Smooth muscle cell (in vitro differentiated cells): ENCODE results near the gene CEP85L. TPM values are rescaled to one million over a fixed set of nuclear protein-coding genes. Genes with fewer than 3 reads are reported as not detected.

ENCODE experiments used
- DNase-seq: peaks from one replicate; lab custom pipeline; 2025; ENCODE audit not compliant: unreplicated experiment; lab: John Stamatoyannopoulos, UW
- H2AFZ ChIP-seq: fragments of 200-600 bp; sonication (generic); 2 replicates; pipeline ENCODE4 v1.6.0; 2016; ENCODE audit warnings: antibody characterized with exemption, low read depth, mild to moderate bottlenecking
- H3F3A ChIP-seq: fragments of 200-600 bp; sonication (generic); 2 replicates; pipeline ENCODE4 v1.6.0; 2017; ENCODE audit warnings: antibody characterized with exemption, low read depth
- H3K27ac ChIP-seq: fragments of 200-600 bp; sonication (generic); 2 replicates; pipeline ENCODE4 v1.5.1; 2016; ENCODE audit warnings: low read depth, mild to moderate bottlenecking
- H3K27me3 ChIP-seq: fragments of 200-600 bp; sonication (generic); 2 replicates; pipeline ENCODE4 v1.6.1; 2016; ENCODE audit warnings: low read depth, mild to moderate bottlenecking
- H3K36me3 ChIP-seq: fragments of 200-600 bp; sonication (generic); 2 replicates; pipeline ENCODE4 v1.5.1; 2016; ENCODE audit warnings: low read depth
- H3K4me1 ChIP-seq: fragments of 200-600 bp; sonication (generic); 2 replicates; pipeline ENCODE4 v1.5.1; 2016; ENCODE audit warnings: low read depth
- H3K4me2 ChIP-seq: fragments of 200-600 bp; sonication (generic); 2 replicates; pipeline ENCODE4 v1.6.0; 2016; ENCODE audit warnings: mild to moderate bottlenecking
- H3K4me3 ChIP-seq: fragments of 200-600 bp; sonication (generic); 2 replicates; pipeline ENCODE4 v1.5.1; 2016; ENCODE audit warnings: mild to moderate bottlenecking
- H3K79me2 ChIP-seq: fragments of 200-600 bp; sonication (generic); 2 replicates; pipeline ENCODE4 v1.6.0; 2016; ENCODE audit warnings: low read depth, mild to moderate bottlenecking
- H3K9ac ChIP-seq: fragments of 200-600 bp; sonication (generic); 2 replicates; pipeline ENCODE4 v1.6.0; 2016; ENCODE audit warnings: low read depth
- H3K9me3 ChIP-seq: fragments of 200-600 bp; sonication (generic); replicated peaks from 2 replicates; pipeline ENCODE4 v1.5.1; 2016; ENCODE audit warnings: low read depth
- H4K20me1 ChIP-seq: fragments of 200-600 bp; sonication (generic); 2 replicates; pipeline ENCODE4 v1.6.0; 2016; ENCODE audit warnings: low read depth
- CTCF ChIP-seq: fragments of 200-600 bp; sonication (generic); IDR thresholded peaks from 2 replicates; pipeline ENCODE4 v1.5.1; 2017; ENCODE audit warnings: borderline replicate concordance, mild to moderate bottlenecking, antibody characterized with exemption; ENCODE audit not compliant: insufficient read depth, poor library complexity, severe bottlenecking
- WGBS: methylation state at CpG from one replicate; pipeline ENCODE4 v1.1.7; 2016; ENCODE audit warnings: low lambda C conversion rate; 5-methylcytosine and 5-hydroxymethylcytosine counted together
- polyA plus RNA-seq: library from polyadenylated mRNA; unstranded; fragments of >200 nt; fragmentation: Nextera tagmentation; extraction: Ambion mirVana; gene quantifications from 2 replicates; pipeline ENCODE4 v1.2.1, GENCODE V29; 2016
- total RNA-seq: library from RNA; depleted of rRNA; stranded (reverse); fragments of >200 nt; gene quantifications from 2 replicates; pipeline ENCODE4 v1.2.3, GENCODE V29; 2014

CEP85L gene
- total and polyA plus RNA-seq, 2 experiments from 2014 or later, result 36.5 to 65.6 TPM

- Histone ChIP-seq H3K4me2 (no peak overlapping the region), H3K4me3 (no peak overlapping the region), H3K79me2 (peaks cover 100% of the 10 kb centered on the region), H3K9ac (no peak overlapping the region), H3K36me3 (no peaks in the 10 kb centered on the region), H3K9me3 (no peaks in the 10 kb centered on the region), H3K27ac (no peak overlapping the region), H3K27me3 (no peaks in the 10 kb centered on the region), H4K20me1 (peaks cover 95% of the 10 kb centered on the region), H3F3A (no peaks in the 10 kb centered on the region), H2AFZ (no peak overlapping the region), H3K4me1 (no peaks in the 10 kb centered on the region)
- no peak for TF ChIP-seq CTCF
- WGBS, result 79% methylated on average over 4 of the region's 4 CpGs
- DNase-seq, result no peak
Observed at GRCh38 chr6:118639054-118639964, 12.1 kb downstream of the CEP85L start.

- Histone ChIP-seq H3K27me3 (no peaks in the 10 kb centered on the region), H3F3A (no peaks in the 10 kb centered on the region), H3K4me1 (no peaks in the 10 kb centered on the region), H3K9ac (no peak overlapping the region), H4K20me1 (peaks cover 93% of the 10 kb centered on the region), H3K27ac (no peak overlapping the region), H3K9me3 (no peaks in the 10 kb centered on the region), H3K4me2 (no peak overlapping the region), H3K4me3 (no peak overlapping the region), H3K79me2 (peaks cover 100% of the 10 kb centered on the region), H2AFZ (no peak overlapping the region), H3K36me3 (no peaks in the 10 kb centered on the region)
- no peak for TF ChIP-seq CTCF
- DNase-seq, result no peak
Observed at GRCh38 chr6:118638288-118638687, 13.1 kb downstream of the CEP85L start.

- H3K4me3 ChIP-seq, result no peak overlapping the region
- TF ChIP-seq CTCF, result no peak
- no peak overlapping the region for H3K27ac ChIP-seq
- peaks cover 76% of the 10 kb centered on the region for H4K20me1 ChIP-seq
- 93% methylated on average over 3 of the region's 3 CpGs for WGBS
- DNase-seq, result no peak
- H3K9me3 ChIP-seq, result no peaks in the 10 kb centered on the region
- peaks cover 94% of the 10 kb centered on the region for H3K79me2 ChIP-seq
- H3F3A ChIP-seq, result no peaks in the 10 kb centered on the region
- no peak overlapping the region for H2AFZ ChIP-seq
- no peak overlapping the region for H3K4me2 ChIP-seq
- no peaks in the 10 kb centered on the region for H3K27me3 ChIP-seq
- no peaks in the 10 kb centered on the region for H3K36me3 ChIP-seq
- no peaks in the 10 kb centered on the region for H3K4me1 ChIP-seq
- no peak overlapping the region for H3K9ac ChIP-seq
Observed at GRCh38 chr6:118635909-118636735, 15.3 kb downstream of the CEP85L start.
